ENCODE data around the gene GRM4.

Gene GRM4

GRCh38 chr6:33983109-33983716 is 162.7 kb downstream of the GRM4 start:
- Histone ChIP-seq H2AFZ (ENCODE audit: low read length) (no peak overlapping the region), H3K9me3 (ENCODE audit: low read length) (no peaks in the 10 kb centered on the region), H3K4me2 (ENCODE audit: low read length) (no peak overlapping the region), H3K79me2 (ENCODE audit: insufficient read depth, low read length) (no peaks in the 10 kb centered on the region), H3K36me3 (ENCODE audit: insufficient read depth, low read length) (no peaks in the 10 kb centered on the region), H3K27ac (ENCODE audit: low read depth, low read length, poor library complexity, severe bottlenecking) (no peak overlapping the region), H3K9ac (ENCODE audit: low read length) (no peak overlapping the region), H3K9me2 (ENCODE audit: low read depth, low read length) (no peaks in the 10 kb centered on the region), H3K4me1 (ENCODE audit: insufficient read depth, low read length, severe bottlenecking) (no peaks in the 10 kb centered on the region), H3F3A (ENCODE audit: insufficient read depth, low read length) (no peaks in the 10 kb centered on the region), H4K20me1 (ENCODE audit: insufficient read depth, low read length) (no peaks in the 10 kb centered on the region), H3K4me3 (ENCODE audit: low read depth, low read length, poor library complexity, severe bottlenecking) (no peak overlapping the region), H3K27me3 (ENCODE audit: insufficient read depth, low read length) (no peaks in the 10 kb centered on the region; the same call in 1 of the 2 replicates)
- TF ChIP-seq EZH2 (IDR thresholded peaks at IDR 0.05; ENCODE audit: borderline replicate concordance, low read length) (no peak), CTCF (IDR thresholded peaks at IDR 0.05; ENCODE audit: low read length) (no peak)

GRCh38 chr6:33981861-33982260 is 164.0 kb downstream of the GRM4 start:
- Histone ChIP-seq H3K36me3 (ENCODE audit: insufficient read depth, low read length) (no peaks in the 10 kb centered on the region), H3K9me2 (ENCODE audit: low read depth, low read length) (no peaks in the 10 kb centered on the region), H2AFZ (ENCODE audit: low read length) (no peak overlapping the region), H3K27ac (ENCODE audit: low read depth, low read length, poor library complexity, severe bottlenecking) (no peak overlapping the region), H3K9me3 (ENCODE audit: low read length) (no peaks in the 10 kb centered on the region), H3K79me2 (ENCODE audit: insufficient read depth, low read length) (no peaks in the 10 kb centered on the region), H4K20me1 (ENCODE audit: insufficient read depth, low read length) (no peaks in the 10 kb centered on the region), H3K4me3 (ENCODE audit: low read depth, low read length, poor library complexity, severe bottlenecking) (no peak overlapping the region), H3K4me2 (ENCODE audit: low read length) (no peak overlapping the region), H3F3A (ENCODE audit: insufficient read depth, low read length) (no peaks in the 10 kb centered on the region), H3K27me3 (ENCODE audit: insufficient read depth, low read length) (no peaks in the 10 kb centered on the region; the same call in 1 of the 2 replicates), H3K9ac (ENCODE audit: low read length) (no peak overlapping the region), H3K4me1 (ENCODE audit: insufficient read depth, low read length, severe bottlenecking) (no peaks in the 10 kb centered on the region)
- no peak for TF ChIP-seq EZH2 (IDR thresholded peaks at IDR 0.05; ENCODE audit: borderline replicate concordance, low read length)
- TF ChIP-seq CTCF (IDR thresholded peaks at IDR 0.05; ENCODE audit: low read length), result no peak

- no peak overlapping the region for H2AFZ ChIP-seq (ENCODE audit: low read length)
- no peak overlapping the region for H3K9ac ChIP-seq (ENCODE audit: low read length)
- no peaks in the 10 kb centered on the region for H3K36me3 ChIP-seq (ENCODE audit: insufficient read depth, low read length)
- H3K27ac ChIP-seq (ENCODE audit: low read depth, low read length, poor library complexity, severe bottlenecking), result no peak overlapping the region
- no peak for TF ChIP-seq CTCF (IDR thresholded peaks at IDR 0.05; ENCODE audit: low read length)
- no peak for TF ChIP-seq EZH2 (IDR thresholded peaks at IDR 0.05; ENCODE audit: borderline replicate concordance, low read length)
- no peaks in the 10 kb centered on the region for H3K9me2 ChIP-seq (ENCODE audit: low read depth, low read length)
- H3K4me2 ChIP-seq (ENCODE audit: low read length), result no peak overlapping the region
- no peaks in the 10 kb centered on the region for H3K9me3 ChIP-seq (ENCODE audit: low read length)
- H3K4me1 ChIP-seq (ENCODE audit: insufficient read depth, low read length, severe bottlenecking), result no peaks in the 10 kb centered on the region
- no peaks in the 10 kb centered on the region for H3K79me2 ChIP-seq (ENCODE audit: insufficient read depth, low read length)
- no peaks in the 10 kb centered on the region for H3F3A ChIP-seq (ENCODE audit: insufficient read depth, low read length)
- no peaks in the 10 kb centered on the region for H4K20me1 ChIP-seq (ENCODE audit: insufficient read depth, low read length)
- H3K4me3 ChIP-seq (ENCODE audit: low read depth, low read length, poor library complexity, severe bottlenecking), result no peak overlapping the region
- no peaks in the 10 kb centered on the region; the same call in 1 of the 2 replicates for H3K27me3 ChIP-seq (ENCODE audit: insufficient read depth, low read length)
Observed at GRCh38 chr6:33981421-33981820, 164.5 kb downstream of the GRM4 start.

Measured in OCI-LY1 (cell line).